ENCODE measurements around the gene KLF7. TPM values are rescaled to one million over a fixed set of nuclear protein-coding genes. Genes with fewer than 3 reads are reported as not detected.

KLF7 gene
- total RNA-seq, 3 donors from 2014 or later (not counting 1 experiment from before 2014, with no cell fraction given) = 22.9 to 39.1 (median 32.4) TPM

DNA sequence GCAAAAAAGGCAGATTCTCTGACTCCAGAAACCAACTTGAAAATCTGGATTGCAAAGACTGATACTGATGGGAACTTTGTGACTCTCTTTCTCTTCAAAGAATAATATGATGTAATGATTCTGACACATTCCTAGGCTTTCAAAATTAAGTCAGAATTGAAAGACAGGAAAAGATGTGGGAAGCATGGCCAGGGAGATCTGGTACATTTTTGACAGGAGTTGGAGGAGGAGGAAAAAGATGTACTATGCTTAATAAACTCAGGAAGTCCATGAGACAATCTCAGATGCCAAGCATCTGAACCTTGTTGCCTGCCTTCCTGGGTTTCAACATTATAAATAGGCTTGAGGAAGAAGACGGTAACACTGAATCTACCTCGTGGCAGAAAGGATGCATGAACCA, 34.2 kb downstream of the KLF7 start:
- Histone ChIP-seq H3K27me3 (ENCODE audit: control insufficient read depth, insufficient read depth, low read length) (no peaks in the 10 kb centered on the region), H3K4me1 (ENCODE audit: control insufficient read depth, insufficient read depth, low read length) (peaks cover 7% of the 10 kb centered on the region), H3K36me3 (ENCODE audit: control insufficient read depth, insufficient read depth, low read length) (no peaks in the 10 kb centered on the region), H3K27ac (ENCODE audit: low read length) (no peak overlapping the region), H3K4me3 (ENCODE audit: low read length) (no peak overlapping the region), H3K9me3 (ENCODE audit: control insufficient read depth, insufficient read depth, low read length) (no peaks in the 10 kb centered on the region)
- DNase-seq (no peak), ATAC-seq (no peak)
- TF ChIP-seq, protein P1, sequence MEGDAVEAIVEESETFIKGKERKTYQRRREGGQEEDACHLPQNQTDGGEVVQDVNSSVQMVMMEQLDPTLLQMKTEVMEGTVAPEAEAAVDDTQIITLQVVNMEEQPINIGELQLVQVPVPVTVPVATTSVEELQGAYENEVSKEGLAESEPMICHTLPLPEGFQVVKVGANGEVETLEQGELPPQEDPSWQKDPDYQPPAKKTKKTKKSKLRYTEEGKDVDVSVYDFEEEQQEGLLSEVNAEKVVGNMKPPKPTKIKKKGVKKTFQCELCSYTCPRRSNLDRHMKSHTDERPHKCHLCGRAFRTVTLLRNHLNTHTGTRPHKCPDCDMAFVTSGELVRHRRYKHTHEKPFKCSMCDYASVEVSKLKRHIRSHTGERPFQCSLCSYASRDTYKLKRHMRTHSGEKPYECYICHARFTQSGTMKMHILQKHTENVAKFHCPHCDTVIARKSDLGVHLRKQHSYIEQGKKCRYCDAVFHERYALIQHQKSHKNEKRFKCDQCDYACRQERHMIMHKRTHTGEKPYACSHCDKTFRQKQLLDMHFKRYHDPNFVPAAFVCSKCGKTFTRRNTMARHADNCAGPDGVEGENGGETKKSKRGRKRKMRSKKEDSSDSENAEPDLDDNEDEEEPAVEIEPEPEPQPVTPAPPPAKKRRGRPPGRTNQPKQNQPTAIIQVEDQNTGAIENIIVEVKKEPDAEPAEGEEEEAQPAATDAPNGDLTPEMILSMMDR (IDR thresholded peaks at IDR 0.05) = no peak
- intact Hi-C loops (cut with micrococcal nuclease) = no loop called here
- H3K9me3 Mint-ChIP-seq = no peaks in the 10 kb centered on the region
- no peak overlapping the region for H3K4me3 Mint-ChIP-seq
- 38% methylated on average over 2 of the region's 2 CpGs for WGBS (ENCODE audit: insufficient coverage)
- peak overlapping the region in 1 of 2 donors; percentile 19 for H3K27ac Mint-ChIP-seq
- H3K27me3 Mint-ChIP-seq (ENCODE audit: low read depth in 2 of 2) = no peaks in the 10 kb centered on the region
- peaks cover 20 to 33% of the 10 kb centered on the region in 2 donors for H3K4me1 Mint-ChIP-seq
- no peaks in the 10 kb centered on the region for H3K36me3 Mint-ChIP-seq

- H3K27me3 Mint-ChIP-seq (ENCODE audit: low read depth in 2 of 2) = no peaks in the 10 kb centered on the region
- DNase-seq = no peak
- Histone ChIP-seq H3K4me3 (ENCODE audit: low read length) (no peak overlapping the region), H3K9me3 (ENCODE audit: control insufficient read depth, insufficient read depth, low read length) (no peaks in the 10 kb centered on the region), H3K27me3 (ENCODE audit: control insufficient read depth, insufficient read depth, low read length) (no peaks in the 10 kb centered on the region), H3K27ac (ENCODE audit: low read length) (no peak overlapping the region), H3K4me1 (ENCODE audit: control insufficient read depth, insufficient read depth, low read length) (peaks cover 4% of the 10 kb centered on the region), H3K36me3 (ENCODE audit: control insufficient read depth, insufficient read depth, low read length) (no peaks in the 10 kb centered on the region)
- ATAC-seq = no peak
- WGBS (ENCODE audit: insufficient coverage) = 89% methylated on average over 1 of the region's 2 CpGs
- no peak overlapping the region for H3K4me3 Mint-ChIP-seq
- no peak overlapping the region for H3K27ac Mint-ChIP-seq
- no peaks in the 10 kb centered on the region for H3K9me3 Mint-ChIP-seq
- peaks cover 16 to 28% of the 10 kb centered on the region in 2 donors for H3K4me1 Mint-ChIP-seq
- no peaks in the 10 kb centered on the region for H3K36me3 Mint-ChIP-seq
- intact Hi-C loops (cut with micrococcal nuclease) = no loop called here
- TF ChIP-seq, protein P1 (IDR thresholded peaks at IDR 0.05) = no peak
Observed at GRCh38 chr2:207130958-207131521, 34.7 kb downstream of the KLF7 start.

DNA sequence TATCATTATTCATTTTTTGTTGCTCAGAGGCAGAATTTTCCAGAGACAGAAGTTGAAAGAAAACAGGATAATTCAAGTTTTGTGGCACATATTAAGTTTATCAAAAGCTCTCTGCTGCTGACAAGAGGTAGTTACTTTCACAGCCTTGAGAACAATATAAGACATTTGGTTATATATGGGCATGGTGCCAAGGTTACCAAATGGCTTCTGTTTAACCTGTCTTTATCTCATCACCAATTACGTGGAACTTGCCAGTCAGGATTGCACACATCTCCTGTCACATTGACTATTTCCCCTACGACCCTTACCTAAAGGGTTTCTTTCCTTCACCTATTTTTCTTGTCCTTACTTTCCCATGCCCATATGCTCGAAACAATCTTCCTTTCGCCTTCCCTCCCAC, 35.9 kb downstream of the KLF7 start:
- Mint-ChIP-seq H3K27ac (no peak overlapping the region), H3K4me3 (no peak overlapping the region), H3K9me3 (no peaks in the 10 kb centered on the region), H3K4me1 (peaks cover 10 to 19% of the 10 kb centered on the region in 2 donors), H3K27me3 (ENCODE audit: low read depth in 2 of 2) (no peaks in the 10 kb centered on the region), H3K36me3 (no peaks in the 10 kb centered on the region)
- Histone ChIP-seq H3K4me1 (ENCODE audit: control insufficient read depth, insufficient read depth, low read length) (no peaks in the 10 kb centered on the region), H3K36me3 (ENCODE audit: control insufficient read depth, insufficient read depth, low read length) (no peaks in the 10 kb centered on the region), H3K27me3 (ENCODE audit: control insufficient read depth, insufficient read depth, low read length) (no peaks in the 10 kb centered on the region), H3K9me3 (ENCODE audit: control insufficient read depth, insufficient read depth, low read length) (no peaks in the 10 kb centered on the region), H3K4me3 (ENCODE audit: low read length) (no peak overlapping the region), H3K27ac (ENCODE audit: low read length) (no peak overlapping the region)
- ATAC-seq (no peak), DNase-seq (no peak)
- TF ChIP-seq, protein P1 (IDR thresholded peaks at IDR 0.05) = no peak
- WGBS (ENCODE audit: insufficient coverage) = 85% methylated on average over 4 of the region's 4 CpGs
- intact Hi-C loops (cut with micrococcal nuclease) = no loop called here

DNA sequence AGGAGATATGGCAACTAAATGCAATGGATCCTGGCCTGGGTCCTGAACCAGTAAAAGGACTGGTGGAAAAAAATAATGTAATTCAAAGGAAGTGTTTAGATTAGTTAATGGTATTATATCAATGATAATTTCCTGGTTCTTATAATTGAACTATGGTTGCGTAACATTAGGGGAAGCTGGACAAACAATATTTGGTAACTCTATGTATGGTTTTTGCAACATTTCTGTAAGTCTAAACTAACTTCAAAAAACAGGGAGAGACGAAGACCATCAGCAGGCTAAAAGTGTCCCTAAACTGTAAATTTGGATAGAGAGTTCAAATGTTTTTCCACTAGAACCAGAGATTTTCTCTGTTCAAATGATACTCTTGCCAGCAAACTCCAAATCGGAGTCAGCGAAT, 36.9 kb downstream of the KLF7 start:
- no peak overlapping the region for H3K4me3 Mint-ChIP-seq
- H3K9me3 Mint-ChIP-seq = no peaks in the 10 kb centered on the region
- ATAC-seq (no peak), DNase-seq (no peak)
- H3K27ac Mint-ChIP-seq = no peak overlapping the region
- H3K27ac ChIP-seq (ENCODE audit: low read length) = no peak overlapping the region
- H3K4me3 ChIP-seq (ENCODE audit: low read length) = no peak overlapping the region
- intact Hi-C loops (cut with micrococcal nuclease) = no loop called here
- no peaks in the 10 kb centered on the region for H3K27me3 ChIP-seq (ENCODE audit: control insufficient read depth, insufficient read depth, low read length)
- H3K27me3 Mint-ChIP-seq (ENCODE audit: low read depth in 2 of 2) = no peaks in the 10 kb centered on the region
- H3K9me3 ChIP-seq (ENCODE audit: control insufficient read depth, insufficient read depth, low read length) = no peaks in the 10 kb centered on the region
- TF ChIP-seq, protein P1 (IDR thresholded peaks at IDR 0.05) = no peak
- no peaks in the 10 kb centered on the region for H3K4me1 ChIP-seq (ENCODE audit: control insufficient read depth, insufficient read depth, low read length)
- WGBS (ENCODE audit: insufficient coverage) = 95% methylated on average over 4 of the region's 4 CpGs
- H3K36me3 Mint-ChIP-seq = no peaks in the 10 kb centered on the region
- peaks cover 4% of the 10 kb centered on the region for H3K36me3 ChIP-seq (ENCODE audit: control insufficient read depth, insufficient read depth, low read length)
- peaks cover 7 to 13% of the 10 kb centered on the region in 2 donors for H3K4me1 Mint-ChIP-seq
